Measurements from ENCODE around the gene RBM26. TPM values are rescaled to one million over a fixed set of nuclear protein-coding genes. Genes with fewer than 3 reads are reported as not detected.

Gene RBM26
- total and polyA plus RNA-seq, 7 experiments from 2014 or later, result 15.7 to 136 (median 77.5) TPM

DNA sequence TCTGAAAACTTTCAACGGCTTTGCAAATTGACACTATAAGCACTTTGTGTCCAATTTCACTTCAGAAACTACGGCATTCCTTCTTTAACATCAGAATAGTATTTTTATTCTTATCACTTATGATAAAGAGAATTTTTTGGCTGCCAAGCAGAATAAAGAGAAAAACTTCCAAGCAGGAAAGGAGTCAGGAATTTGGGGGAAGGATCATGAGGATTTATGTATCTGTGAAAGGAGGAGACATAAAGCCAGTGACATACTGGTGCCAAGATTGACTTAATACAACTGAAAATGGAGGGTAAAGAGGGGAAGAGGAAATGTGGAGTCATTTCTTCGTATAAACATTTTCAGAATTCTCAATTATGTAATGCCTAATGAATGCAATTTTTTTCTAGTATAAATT is 94.7 kb downstream of the RBM26 start:
- Mint-ChIP-seq H3K36me3 (peaks cover 0 to 10% (median 3%) of the 10 kb centered on the region in 5 donors), H3K4me3 (no peak overlapping the region), H3K27me3 (peaks cover 0 to 5% (median 0%) of the 10 kb centered on the region in 5 donors), H3K4me1 (peaks cover 0 to 22% (median under 1%) of the 10 kb centered on the region in 7 donors), H3K9me3 (no peaks in the 10 kb centered on the region), H3K27ac (peak overlapping the region in 3 of 9 donors; percentile 13 to 67 (median 15))
- intact Hi-C loops (cut with micrococcal nuclease), result no loop called here
- Histone ChIP-seq H3K4me1 (ENCODE audit: control insufficient read depth in 2 of 2, insufficient read depth in 2 of 2, low read length in 2 of 2) (no peaks in the 10 kb centered on the region), H3K4me3 (ENCODE audit: low read length) (no peak overlapping the region), H3K27me3 (ENCODE audit: control insufficient read depth in 2 of 2, insufficient read depth in 2 of 2, low read length in 2 of 2) (no peaks in the 10 kb centered on the region), H3K36me3 (ENCODE audit: control insufficient read depth in 2 of 3, insufficient read depth in 3 of 3, low read length in 3 of 3) (peaks cover 0 to 7% (median 0%) of the 10 kb centered on the region in 3 experiments), H3K27ac (ENCODE audit: low read depth, low read length) (no peak overlapping the region), H3K9me3 (ENCODE audit: control insufficient read depth in 2 of 3, low read length in 3 of 3) (no peaks in the 10 kb centered on the region)
- ChIA-PET POLR2A (no interaction called here), CTCF (no interaction called here)
- ATAC-seq, result no peak
- DNase-seq, result no peak

DNA sequence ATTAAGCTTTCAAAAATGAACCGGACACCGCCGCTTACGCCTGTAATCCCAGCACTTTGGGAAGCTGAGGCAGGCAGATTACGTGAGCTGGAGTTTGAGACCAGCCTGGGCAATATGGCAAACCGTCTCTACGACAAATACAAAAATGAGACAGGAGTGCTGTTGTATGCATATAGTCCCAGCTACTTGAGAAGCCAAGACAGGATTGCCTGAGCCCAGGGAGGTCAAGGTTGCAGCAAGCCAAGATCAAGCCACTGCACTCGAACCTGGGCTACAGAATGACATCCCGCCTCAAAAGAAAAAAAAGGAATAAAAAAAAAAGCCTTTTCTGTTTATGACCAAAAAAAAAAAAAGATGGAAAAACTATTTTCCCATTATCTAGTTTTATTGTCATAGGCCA is 96.4 kb downstream of the RBM26 start:
- H3K9me3 Mint-ChIP-seq, result no peaks in the 10 kb centered on the region
- intact Hi-C loops (cut with micrococcal nuclease), result loop anchor here in 1 of 2 donors (1.0 kb wide), 1 partner anchor 9 kb away; no protein-coding TSS in a partner anchor
- DNase-seq (no peak), ATAC-seq (no peak)
- H3K4me3 Mint-ChIP-seq, result no peak overlapping the region
- Histone ChIP-seq H3K27ac (ENCODE audit: low read depth, low read length) (no peak overlapping the region), H3K4me3 (ENCODE audit: low read length) (no peak overlapping the region), H3K36me3 (ENCODE audit: control insufficient read depth in 2 of 3, insufficient read depth in 3 of 3, low read length in 3 of 3) (peaks cover 0 to 3% (median 0%) of the 10 kb centered on the region in 3 experiments), H3K9me3 (ENCODE audit: control insufficient read depth in 2 of 3, low read length in 3 of 3) (no peaks in the 10 kb centered on the region), H3K4me1 (ENCODE audit: control insufficient read depth in 2 of 2, insufficient read depth in 2 of 2, low read length in 2 of 2) (no peaks in the 10 kb centered on the region), H3K27me3 (ENCODE audit: control insufficient read depth in 2 of 2, insufficient read depth in 2 of 2, low read length in 2 of 2) (no peaks in the 10 kb centered on the region)
- H3K27ac Mint-ChIP-seq, result no peak overlapping the region
- peaks cover 0 to 8% (median 0%) of the 10 kb centered on the region in 5 donors for H3K27me3 Mint-ChIP-seq
- ChIA-PET CTCF (interaction anchor here (0.7 kb wide), 1 partner anchor 32 kb away, joined by 3 read pairs; no protein-coding TSS in a partner anchor), POLR2A (no interaction called here)
- peaks cover 0 to 22% (median 3%) of the 10 kb centered on the region in 7 donors for H3K4me1 Mint-ChIP-seq
- H3K36me3 Mint-ChIP-seq, result peaks cover 0 to 5% (median 3%) of the 10 kb centered on the region in 5 donors

DNA sequence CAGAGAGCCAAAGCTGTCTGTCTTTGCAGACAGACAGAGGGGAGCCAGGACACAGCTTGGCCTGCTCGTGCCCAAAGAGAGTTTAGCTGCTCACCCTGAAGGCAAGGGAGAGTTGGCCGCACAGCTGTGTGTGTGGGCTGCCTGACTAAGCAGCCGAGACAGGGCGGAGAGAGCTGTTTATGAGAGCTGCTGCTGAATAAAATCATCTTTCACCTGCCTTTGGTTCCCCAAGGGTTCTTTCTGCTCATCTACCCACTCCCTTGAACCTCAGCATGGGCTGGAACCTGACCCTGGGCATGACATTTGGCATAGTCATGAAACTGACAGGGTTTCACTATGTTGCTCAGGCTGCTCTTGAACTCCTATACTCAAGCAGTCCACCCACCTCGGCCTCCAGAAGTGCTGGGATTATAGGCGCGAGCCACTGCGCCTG is 98.2 kb downstream of the RBM26 start:
- no peak for DNase-seq
- Histone ChIP-seq H3K4me3 (ENCODE audit: low read length) (no peak overlapping the region), H3K9me3 (ENCODE audit: control insufficient read depth in 2 of 3, low read length in 3 of 3) (no peaks in the 10 kb centered on the region), H3K27ac (ENCODE audit: low read depth, low read length) (no peak overlapping the region), H3K27me3 (ENCODE audit: control insufficient read depth in 2 of 2, insufficient read depth in 2 of 2, low read length in 2 of 2) (no peaks in the 10 kb centered on the region), H3K4me1 (ENCODE audit: control insufficient read depth in 2 of 2, insufficient read depth in 2 of 2, low read length in 2 of 2) (no peaks in the 10 kb centered on the region), H3K36me3 (ENCODE audit: control insufficient read depth in 2 of 3, insufficient read depth in 3 of 3, low read length in 3 of 3) (no peaks in the 10 kb centered on the region)
- ATAC-seq, result no peak
- Mint-ChIP-seq H3K27me3 (peaks cover 0 to 17% (median 0%) of the 10 kb centered on the region in 5 donors), H3K27ac (peak overlapping the region in 2 of 9 donors; percentile 14 to 63), H3K4me3 (no peak overlapping the region), H3K9me3 (peaks cover 0 to 1% (median 0%) of the 10 kb centered on the region in 11 donors), H3K36me3 (peaks cover 0 to 2% (median 0%) of the 10 kb centered on the region in 5 donors), H3K4me1 (peaks cover 0 to 22% (median 3%) of the 10 kb centered on the region in 7 donors)
- POLR2A ChIA-PET, result interaction anchor here (0.6 kb wide), 1 partner anchor 99 kb away, joined by 3 read pairs; no protein-coding TSS in a partner anchor
- CTCF ChIA-PET, result no interaction called here
- intact Hi-C loops (cut with micrococcal nuclease), result no loop called here

DNA sequence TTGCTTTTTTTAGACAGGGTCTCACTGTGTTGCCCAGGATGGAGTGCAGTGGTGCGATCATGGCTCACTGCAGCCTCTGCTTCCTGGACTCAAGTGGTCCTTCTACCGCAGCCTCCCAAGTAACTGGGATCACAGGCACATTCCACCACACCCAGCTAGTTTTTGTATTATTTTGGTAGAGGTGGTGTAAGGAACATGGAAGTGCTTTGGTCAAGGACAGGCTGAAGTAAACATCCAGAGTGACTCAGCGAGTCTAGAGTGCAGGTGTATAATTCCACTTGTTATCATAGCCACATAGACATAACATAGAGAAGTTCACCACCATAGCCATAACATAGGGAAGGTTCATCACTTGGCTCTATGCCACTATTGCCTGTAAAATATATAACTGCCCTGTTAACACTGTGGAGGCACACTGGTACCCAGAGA is 98.6 kb downstream of the RBM26 start:
- ATAC-seq, result no peak
- H3K27ac Mint-ChIP-seq, result peak overlapping the region in 1 of 9 donors; percentile 14
- Histone ChIP-seq H3K4me3 (ENCODE audit: low read length) (no peak overlapping the region), H3K36me3 (ENCODE audit: control insufficient read depth in 2 of 3, insufficient read depth in 3 of 3, low read length in 3 of 3) (no peaks in the 10 kb centered on the region), H3K27me3 (ENCODE audit: control insufficient read depth in 2 of 2, insufficient read depth in 2 of 2, low read length in 2 of 2) (no peaks in the 10 kb centered on the region), H3K4me1 (ENCODE audit: control insufficient read depth in 2 of 2, insufficient read depth in 2 of 2, low read length in 2 of 2) (no peaks in the 10 kb centered on the region), H3K27ac (ENCODE audit: low read depth, low read length) (no peak overlapping the region), H3K9me3 (ENCODE audit: control insufficient read depth in 2 of 3, low read length in 3 of 3) (no peaks in the 10 kb centered on the region)
- H3K36me3 Mint-ChIP-seq, result peaks cover 0 to 2% (median 0%) of the 10 kb centered on the region in 5 donors
- no peak for DNase-seq
- peaks cover 0 to 22% (median 3%) of the 10 kb centered on the region in 7 donors for H3K4me1 Mint-ChIP-seq
- CTCF ChIA-PET, result no interaction called here
- POLR2A ChIA-PET, result no interaction called here
- no peak overlapping the region for H3K4me3 Mint-ChIP-seq
- peaks cover 0 to 3% (median 0%) of the 10 kb centered on the region in 11 donors for H3K9me3 Mint-ChIP-seq
- H3K27me3 Mint-ChIP-seq, result peaks cover 0 to 21% (median 4%) of the 10 kb centered on the region in 5 donors
- intact Hi-C loops (cut with micrococcal nuclease), result no loop called here

DNA sequence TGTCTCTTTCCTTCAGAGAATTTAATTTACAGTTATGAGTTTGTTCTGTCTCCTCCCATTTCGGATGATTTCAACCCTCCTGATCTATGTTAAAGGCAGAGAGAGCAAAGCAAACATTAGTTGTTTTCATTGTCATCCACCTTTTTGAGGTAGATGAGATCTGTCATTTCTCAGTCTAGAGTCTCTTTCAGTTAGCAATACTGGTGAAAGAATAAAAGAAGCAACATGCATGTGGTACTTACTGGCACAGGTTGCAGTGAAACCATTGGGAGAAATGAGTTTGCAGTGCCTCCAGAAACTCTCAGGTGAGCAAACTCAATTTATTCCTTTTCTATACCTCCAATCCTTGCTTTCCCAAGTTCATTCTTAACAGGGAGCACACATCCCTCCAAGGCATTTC is 99.4 kb downstream of the RBM26 start:
- peaks cover 0 to 22% (median 3%) of the 10 kb centered on the region in 7 donors for H3K4me1 Mint-ChIP-seq
- H3K4me3 ChIP-seq (ENCODE audit: low read length), result no peak overlapping the region
- ChIA-PET POLR2A (no interaction called here), CTCF (no interaction called here)
- no peaks in the 10 kb centered on the region for H3K9me3 ChIP-seq (ENCODE audit: control insufficient read depth in 2 of 3, low read length in 3 of 3)
- ATAC-seq, result no peak
- peaks cover 0 to 26% (median 6%) of the 10 kb centered on the region in 5 donors for H3K27me3 Mint-ChIP-seq
- no peaks in the 10 kb centered on the region for H3K36me3 ChIP-seq (ENCODE audit: control insufficient read depth in 2 of 3, insufficient read depth in 3 of 3, low read length in 3 of 3)
- DNase-seq, result no peak
- H3K9me3 Mint-ChIP-seq, result peaks cover 0 to 3% (median 0%) of the 10 kb centered on the region in 11 donors
- H3K4me1 ChIP-seq (ENCODE audit: control insufficient read depth in 2 of 2, insufficient read depth in 2 of 2, low read length in 2 of 2), result no peaks in the 10 kb centered on the region
- H3K36me3 Mint-ChIP-seq, result peaks cover 0 to 2% (median 0%) of the 10 kb centered on the region in 5 donors
- intact Hi-C loops (cut with micrococcal nuclease), result no loop called here
- H3K27ac ChIP-seq (ENCODE audit: low read depth, low read length), result no peak overlapping the region
- no peaks in the 10 kb centered on the region for H3K27me3 ChIP-seq (ENCODE audit: control insufficient read depth in 2 of 2, insufficient read depth in 2 of 2, low read length in 2 of 2)
- H3K27ac Mint-ChIP-seq, result peak overlapping the region in 1 of 9 donors; percentile 63
- H3K4me3 Mint-ChIP-seq, result no peak overlapping the region

DNA sequence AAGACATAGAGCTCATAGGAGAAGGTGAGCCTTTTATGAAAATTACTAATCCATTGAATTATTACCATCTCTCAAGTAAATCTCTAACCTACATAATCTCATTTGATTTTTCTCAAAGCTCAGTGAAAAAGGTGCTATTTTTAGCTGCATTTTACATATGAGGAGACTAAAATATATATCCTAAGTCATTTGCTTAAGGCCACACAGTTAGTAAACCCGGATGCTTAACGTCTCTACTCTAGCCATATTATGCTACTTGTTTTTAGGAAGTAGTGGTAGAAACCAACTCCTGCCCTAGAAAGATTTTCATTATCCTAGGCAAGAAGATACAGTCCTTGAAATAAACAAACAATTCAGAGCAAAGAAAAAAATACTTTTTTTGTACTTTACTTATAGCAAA is 108.9 kb downstream of the RBM26 start:
- peaks cover 0 to 6% (median 0%) of the 10 kb centered on the region in 11 donors for H3K9me3 Mint-ChIP-seq
- H3K36me3 Mint-ChIP-seq, result peaks cover 0 to 5% (median 0%) of the 10 kb centered on the region in 5 donors
- H3K4me3 Mint-ChIP-seq, result no peak overlapping the region
- no peak for ATAC-seq
- H3K36me3 ChIP-seq (ENCODE audit: control insufficient read depth in 2 of 3, insufficient read depth in 3 of 3, low read length in 3 of 3), result no peaks in the 10 kb centered on the region
- intact Hi-C loops (cut with micrococcal nuclease), result no loop called here
- H3K4me3 ChIP-seq (ENCODE audit: low read length), result no peak overlapping the region
- no peaks in the 10 kb centered on the region for H3K27me3 ChIP-seq (ENCODE audit: control insufficient read depth in 2 of 2, insufficient read depth in 2 of 2, low read length in 2 of 2)
- DNase-seq, result no peak
- ChIA-PET POLR2A (no interaction called here), CTCF (no interaction called here)
- H3K27me3 Mint-ChIP-seq, result peaks cover 8 to 24% (median 23%) of the 10 kb centered on the region in 5 donors
- no peaks in the 10 kb centered on the region for H3K4me1 Mint-ChIP-seq
- H3K27ac Mint-ChIP-seq, result no peak overlapping the region
- no peak overlapping the region for H3K27ac ChIP-seq (ENCODE audit: low read depth, low read length)
- H3K9me3 ChIP-seq (ENCODE audit: control insufficient read depth in 2 of 3, low read length in 3 of 3), result no peaks in the 10 kb centered on the region
- no peaks in the 10 kb centered on the region for H3K4me1 ChIP-seq (ENCODE audit: control insufficient read depth in 2 of 2, insufficient read depth in 2 of 2, low read length in 2 of 2)
